Neutrophil (primary cell): Measurements from ENCODE around the gene SASH1.

Experiments
- H3K27ac ChIP-seq: fragments of 200-600 bp; sonication (generic); 2 replicates; pipeline ENCODE4 v1.5.1; 2016; ENCODE audit warnings: mild to moderate bottlenecking, moderate library complexity
- H3K27me3 ChIP-seq: fragments of 200-600 bp; sonication (generic); 2 replicates; pipeline ENCODE4 v1.6.0; 2016; ENCODE audit warnings: mild to moderate bottlenecking
- H3K36me3 ChIP-seq: fragments of 200-600 bp; sonication (generic); 2 replicates; pipeline ENCODE4 v1.5.1; 2017
- H3K4me1 ChIP-seq, 2 experiments: fragments of 200-600 bp in 1 of 2; sonication (generic) in 1 of 2; 1 replicate in 1 of 2; 2 replicates in 1 of 2; pipeline versions ENCODE4 v1.5.1 to v1.6.1; 2013 to 2016; ENCODE audit warnings: low read depth in 1 of 2, low read length in 1 of 2, mild to moderate bottlenecking in 1 of 2, moderate library complexity in 1 of 2; ENCODE audit not compliant: control insufficient read depth in 1 of 2, insufficient read depth in 1 of 2
- H3K4me3 ChIP-seq, 2 experiments: fragments of 200-600 bp in 1 of 2; sonication (generic) in 1 of 2; 1 replicate in 1 of 2; 2 replicates in 1 of 2; pipeline ENCODE4 v1.5.1; 2013 to 2016; ENCODE audit warnings: low read depth in 1 of 2, low read length in 1 of 2, mild to moderate bottlenecking in 1 of 2, moderate library complexity in 1 of 2
- H3K9me3 ChIP-seq: fragments of 200-600 bp; sonication (generic); 2 replicates; pipeline ENCODE4 v1.5.1; 2016
- CTCF ChIP-seq: fragments of 200-600 bp; sonication (generic); IDR thresholded peaks from 2 replicates; pipeline ENCODE4 v1.5.1; 2016; ENCODE audit warnings: antibody characterized with exemption

Gene SASH1

GRCh38 chr6:148502083-148502772, 159.6 kb downstream of the SASH1 start:
- no peak for TF ChIP-seq CTCF
- H3K27ac ChIP-seq = no peak overlapping the region
- H3K27me3 ChIP-seq = peaks cover 2% of the 10 kb centered on the region
- H3K9me3 ChIP-seq = no peaks in the 10 kb centered on the region
- H3K36me3 ChIP-seq = no peaks in the 10 kb centered on the region
- H3K4me3 ChIP-seq = no peak overlapping the region
- H3K4me1 ChIP-seq = no peaks in the 10 kb centered on the region

GRCh38 chr6:148502773-148503135, 160.1 kb downstream of the SASH1 start:
- Histone ChIP-seq H3K4me1 (no peaks in the 10 kb centered on the region), H3K9me3 (no peaks in the 10 kb centered on the region), H3K36me3 (no peaks in the 10 kb centered on the region), H3K4me3 (no peak overlapping the region), H3K27me3 (peaks cover 7% of the 10 kb centered on the region), H3K27ac (no peak overlapping the region)
- TF ChIP-seq CTCF = no peak

- TF ChIP-seq CTCF = no peak
Measured at GRCh38 chr6:148503703-148504102, 161.1 kb downstream of the SASH1 start.

GRCh38 chr6:148507774-148508173, 165.1 kb downstream of the SASH1 start:
- peaks cover 30% of the 10 kb centered on the region for H3K27me3 ChIP-seq
- H3K4me3 ChIP-seq = no peak overlapping the region
- TF ChIP-seq CTCF = no peak
- H3K4me1 ChIP-seq = peaks cover 3 to 9% of the 10 kb centered on the region in 2 experiments
- no peaks in the 10 kb centered on the region for H3K9me3 ChIP-seq
- H3K36me3 ChIP-seq = no peaks in the 10 kb centered on the region
- H3K27ac ChIP-seq = no peak overlapping the region

More at GRCh38 chr6:148503703-148504102, 161.1 kb downstream of the SASH1 start:
- no peaks in the 10 kb centered on the region for H3K4me1 ChIP-seq
- H3K9me3 ChIP-seq = no peaks in the 10 kb centered on the region
- H3K27me3 ChIP-seq = peaks cover 15% of the 10 kb centered on the region
- no peaks in the 10 kb centered on the region for H3K36me3 ChIP-seq
- no peak overlapping the region for H3K27ac ChIP-seq
- H3K4me3 ChIP-seq = no peak overlapping the region

GRCh38 chr6:148508401-148509041, 165.9 kb downstream of the SASH1 start:
- no peak overlapping the region for H3K4me3 ChIP-seq
- H3K4me1 ChIP-seq = peaks cover 3 to 9% of the 10 kb centered on the region in 2 experiments
- no peaks in the 10 kb centered on the region for H3K9me3 ChIP-seq

More at GRCh38 chr6:148508401-148509041, 165.9 kb downstream of the SASH1 start:
- Histone ChIP-seq H3K36me3 (no peaks in the 10 kb centered on the region), H3K27ac (no peak overlapping the region), H3K27me3 (peaks cover 30% of the 10 kb centered on the region)
- no peak for TF ChIP-seq CTCF
